Parathyroid adenoma (tissue), 2 donors: ENCODE results near the gene ZNF286A.
"Not testable (repeated sequence)": the region's sequence is repeated elsewhere in the genome, so short reads cannot be mapped to it uniquely, and the experiment has no call there.

Experiments
- H2AFZ ChIP-seq: fragments of 300-600 bp; sonication (generic); one replicate; pipeline ENCODE4 v1.7.0; 2017; ENCODE audit warnings: antibody characterized with exemption, mild to moderate bottlenecking
- H3K27ac ChIP-seq: fragments of 300-600 bp; sonication (generic); one replicate; pipeline ENCODE4 v1.7.0; 2017
- H3K27me3 ChIP-seq: fragments of 300-600 bp; sonication (generic); one replicate; pipeline ENCODE4 v1.7.0; 2017; ENCODE audit warnings: low read length; ENCODE audit not compliant: control insufficient read depth, insufficient read depth
- H3K36me3 ChIP-seq: fragments of 300-600 bp; sonication (generic); one replicate; pipeline ENCODE4 v1.7.0; 2017; ENCODE audit warnings: low read length; ENCODE audit not compliant: control insufficient read depth, insufficient read depth
- H3K4me1 ChIP-seq: fragments of 300-600 bp; sonication (generic); one replicate; pipeline ENCODE4 v1.7.0; 2017; ENCODE audit warnings: control low read depth
- H3K4me2 ChIP-seq: fragments of 300-600 bp; sonication (generic); one replicate; pipeline ENCODE4 v1.7.0; 2017; ENCODE audit warnings: low read length
- H3K4me3 ChIP-seq: fragments of 300-600 bp; sonication (generic); one replicate; pipeline ENCODE4 v1.7.0; 2017; ENCODE audit warnings: low read depth, low read length
- H3K79me2 ChIP-seq: fragments of 300-600 bp; sonication (generic); one replicate; pipeline ENCODE4 v1.7.0; 2017; ENCODE audit warnings: control low read depth
- H3K9ac ChIP-seq: fragments of 300-600 bp; sonication (generic); one replicate; pipeline ENCODE4 v1.7.0; 2017; ENCODE audit warnings: mild to moderate bottlenecking
- H3K9me3 ChIP-seq: fragments of 300-600 bp; sonication (generic); one replicate; pipeline ENCODE4 v1.7.0; 2017; ENCODE audit warnings: low read length; ENCODE audit not compliant: control insufficient read depth
- TF ChIP-seq, protein P1 (sequence below): fragments of 300-600 bp; sonication (generic); IDR thresholded peaks from one replicate; pipeline ENCODE4 v1.7.0; 2017; ENCODE audit warnings: antibody characterized with exemption, mild to moderate bottlenecking
- donor health status: primary hyperparathyroidism.

Gene ZNF286A

DNA sequence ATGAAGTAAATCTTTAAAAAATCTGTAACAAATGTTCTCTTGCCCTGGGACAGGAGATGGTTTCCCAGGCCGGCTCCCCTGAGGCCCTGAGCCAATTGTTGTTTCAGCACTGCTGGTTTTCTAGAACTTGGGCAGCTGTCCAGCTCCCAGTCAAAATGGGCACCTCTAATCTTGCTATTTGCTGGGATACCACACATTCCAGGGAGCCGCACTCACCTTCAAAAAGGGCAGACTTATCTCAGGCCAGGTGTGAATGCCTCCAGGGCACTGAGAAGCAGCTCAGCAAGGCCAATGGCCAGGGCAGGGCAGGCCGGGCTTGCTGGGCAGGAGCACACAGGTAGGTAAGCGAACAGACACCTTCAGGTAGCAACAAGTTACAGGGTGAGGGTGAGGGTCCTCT is 39.9 kb upstream of the ZNF286A start:
- H3K4me3 ChIP-seq: no peak overlapping the region
- H2AFZ ChIP-seq: peak overlapping the region; percentile 12
- no peaks in the 10 kb centered on the region for H3K36me3 ChIP-seq
- TF ChIP-seq, protein P1, sequence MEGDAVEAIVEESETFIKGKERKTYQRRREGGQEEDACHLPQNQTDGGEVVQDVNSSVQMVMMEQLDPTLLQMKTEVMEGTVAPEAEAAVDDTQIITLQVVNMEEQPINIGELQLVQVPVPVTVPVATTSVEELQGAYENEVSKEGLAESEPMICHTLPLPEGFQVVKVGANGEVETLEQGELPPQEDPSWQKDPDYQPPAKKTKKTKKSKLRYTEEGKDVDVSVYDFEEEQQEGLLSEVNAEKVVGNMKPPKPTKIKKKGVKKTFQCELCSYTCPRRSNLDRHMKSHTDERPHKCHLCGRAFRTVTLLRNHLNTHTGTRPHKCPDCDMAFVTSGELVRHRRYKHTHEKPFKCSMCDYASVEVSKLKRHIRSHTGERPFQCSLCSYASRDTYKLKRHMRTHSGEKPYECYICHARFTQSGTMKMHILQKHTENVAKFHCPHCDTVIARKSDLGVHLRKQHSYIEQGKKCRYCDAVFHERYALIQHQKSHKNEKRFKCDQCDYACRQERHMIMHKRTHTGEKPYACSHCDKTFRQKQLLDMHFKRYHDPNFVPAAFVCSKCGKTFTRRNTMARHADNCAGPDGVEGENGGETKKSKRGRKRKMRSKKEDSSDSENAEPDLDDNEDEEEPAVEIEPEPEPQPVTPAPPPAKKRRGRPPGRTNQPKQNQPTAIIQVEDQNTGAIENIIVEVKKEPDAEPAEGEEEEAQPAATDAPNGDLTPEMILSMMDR: no peak
- no peaks in the 10 kb centered on the region for H3K79me2 ChIP-seq
- peaks cover 7% of the 10 kb centered on the region for H3K4me1 ChIP-seq
- no peaks in the 10 kb centered on the region for H3K27me3 ChIP-seq
- peak overlapping the region; percentile 1 for H3K27ac ChIP-seq
- H3K4me2 ChIP-seq: no peak overlapping the region
- H3K9me3 ChIP-seq: no peaks in the 10 kb centered on the region
- no peak overlapping the region for H3K9ac ChIP-seq

DNA sequence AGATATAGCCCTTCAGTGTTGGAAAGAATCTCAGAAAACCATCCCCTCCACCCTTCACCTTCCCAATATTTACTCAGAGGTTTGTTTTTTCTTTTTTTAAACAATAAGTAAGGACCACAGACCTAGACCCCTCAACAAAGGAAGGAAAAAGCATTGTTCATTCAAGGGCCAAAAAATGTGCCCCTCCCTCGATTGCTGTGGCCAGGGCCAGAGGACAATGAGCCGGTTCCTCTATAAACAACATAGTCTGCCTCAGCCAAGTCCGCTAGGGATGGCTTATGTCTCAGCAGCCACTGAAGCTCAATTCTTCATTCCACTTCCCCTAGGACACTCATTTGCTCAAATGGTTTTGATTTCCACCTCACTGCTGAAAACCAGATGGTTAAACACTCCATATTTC is 39.5 kb upstream of the ZNF286A start:
- Histone ChIP-seq H3K4me2 (no peak overlapping the region), H3K36me3 (no peaks in the 10 kb centered on the region), H3K27ac (peak overlapping the region; percentile 1), H3K4me3 (no peak overlapping the region), H3K9me3 (no peaks in the 10 kb centered on the region), H3K9ac (no peak overlapping the region), H3K79me2 (no peaks in the 10 kb centered on the region), H2AFZ (no peak overlapping the region), H3K27me3 (no peaks in the 10 kb centered on the region), H3K4me1 (peaks cover 7% of the 10 kb centered on the region)
- TF ChIP-seq, protein P1: no peak

DNA sequence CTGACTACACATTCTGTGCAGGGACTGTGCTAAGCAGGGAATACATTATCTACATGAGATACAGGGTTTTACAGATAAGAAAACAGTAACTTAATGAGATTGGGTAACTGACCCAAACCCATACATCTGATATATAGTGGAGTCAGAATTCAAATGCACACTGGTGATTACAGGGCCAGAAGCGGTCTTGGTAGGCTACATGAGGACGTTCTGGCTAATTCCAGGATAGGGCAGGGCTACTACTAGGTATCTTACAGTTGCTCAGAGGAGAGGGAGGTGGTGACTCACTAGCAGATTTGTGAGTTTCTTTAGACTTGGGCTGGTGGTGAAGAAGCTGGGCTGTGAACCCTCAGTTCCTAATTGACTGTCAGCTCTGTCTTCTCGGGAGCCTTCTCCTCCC is 36.9 kb upstream of the ZNF286A start:
- Histone ChIP-seq H3K36me3 (no peaks in the 10 kb centered on the region), H3K4me1 (peaks cover 7% of the 10 kb centered on the region), H3K79me2 (no peaks in the 10 kb centered on the region), H2AFZ (no peak overlapping the region), H3K4me3 (no peak overlapping the region), H3K9me3 (no peaks in the 10 kb centered on the region), H3K9ac (no peak overlapping the region), H3K27ac (no peak overlapping the region), H3K27me3 (no peaks in the 10 kb centered on the region), H3K4me2 (no peak overlapping the region)
- TF ChIP-seq, protein P1: no peak

DNA sequence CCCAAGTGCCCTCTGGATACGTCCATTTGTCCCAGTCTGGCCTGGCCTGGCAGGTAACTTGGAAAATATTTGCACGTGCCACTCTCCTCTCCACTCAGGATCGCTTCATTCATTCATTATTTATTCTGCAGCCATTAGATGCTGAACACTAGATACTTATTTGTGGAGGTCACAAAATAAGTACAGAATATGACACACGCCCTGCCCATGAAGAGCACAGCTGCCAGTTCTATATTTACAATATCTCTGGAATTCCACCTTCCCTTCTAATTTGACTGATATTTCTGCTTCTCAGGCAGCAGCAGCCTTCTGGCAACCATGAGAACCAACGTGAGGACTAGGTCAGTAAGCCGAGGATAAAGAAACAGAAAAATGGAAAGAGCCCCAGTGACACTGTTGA is 36.4 kb upstream of the ZNF286A start:
- no peak overlapping the region for H3K4me2 ChIP-seq
- H3K27me3 ChIP-seq: no peaks in the 10 kb centered on the region
- H2AFZ ChIP-seq: no peak overlapping the region
- peaks cover 7% of the 10 kb centered on the region for H3K4me1 ChIP-seq
- H3K27ac ChIP-seq: no peak overlapping the region
- H3K36me3 ChIP-seq: no peaks in the 10 kb centered on the region
- H3K9ac ChIP-seq: no peak overlapping the region
- H3K4me3 ChIP-seq: no peak overlapping the region
- H3K79me2 ChIP-seq: no peaks in the 10 kb centered on the region
- TF ChIP-seq, protein P1: no peak
- no peaks in the 10 kb centered on the region for H3K9me3 ChIP-seq

DNA sequence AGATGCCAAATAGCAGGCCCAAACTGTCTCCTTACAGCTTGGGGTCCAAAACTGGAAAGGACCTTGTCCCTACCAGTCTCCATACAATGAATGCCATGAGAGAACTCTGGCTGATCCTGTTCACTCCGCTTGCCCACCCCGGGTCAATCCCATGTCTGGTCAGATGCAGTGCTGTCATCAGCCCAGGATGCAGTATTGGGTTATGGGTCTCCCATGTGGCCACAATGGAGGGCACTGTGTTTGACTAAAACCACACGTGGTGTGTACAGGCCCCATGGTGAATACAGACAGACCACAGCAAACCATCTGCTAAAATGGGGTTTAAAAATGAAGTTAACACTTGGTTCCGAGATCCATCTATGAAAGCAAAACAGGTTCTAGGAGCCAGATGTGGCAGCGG is 35.9 kb upstream of the ZNF286A start:
- no peaks in the 10 kb centered on the region for H3K27me3 ChIP-seq
- H3K4me2 ChIP-seq: no peak overlapping the region
- TF ChIP-seq, protein P1: no peak
- no peaks in the 10 kb centered on the region for H3K36me3 ChIP-seq
- no peaks in the 10 kb centered on the region for H3K79me2 ChIP-seq
- no peak overlapping the region for H2AFZ ChIP-seq
- peaks cover 7% of the 10 kb centered on the region for H3K4me1 ChIP-seq
- H3K27ac ChIP-seq: no peak overlapping the region
- H3K4me3 ChIP-seq: no peak overlapping the region
- H3K9ac ChIP-seq: no peak overlapping the region
- H3K9me3 ChIP-seq: no peaks in the 10 kb centered on the region

DNA sequence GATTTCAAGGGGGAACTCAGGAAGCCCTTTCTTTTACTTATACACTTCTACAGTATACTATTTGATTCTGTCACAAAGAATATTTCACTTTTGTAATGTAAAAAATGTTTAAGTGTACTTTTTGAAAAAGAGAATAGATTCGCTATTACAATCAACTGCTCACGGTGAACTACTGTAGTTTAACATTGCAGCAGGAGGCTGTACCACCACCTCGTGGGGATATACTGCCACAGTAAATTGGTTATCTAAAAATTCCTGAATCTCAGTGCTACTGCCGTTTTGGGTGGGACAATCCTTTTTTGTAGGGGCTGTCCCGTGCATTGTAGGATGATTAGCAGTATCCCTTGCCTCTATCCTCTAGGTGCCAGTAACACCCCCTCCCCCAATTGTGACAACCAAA is 30.0 kb upstream of the ZNF286A start:
- H3K27me3 ChIP-seq, H2AFZ ChIP-seq, H3K9ac ChIP-seq, H3K4me3 ChIP-seq, H3K4me2 ChIP-seq, H3K36me3 ChIP-seq, H3K9me3 ChIP-seq, H3K79me2 ChIP-seq, H3K27ac ChIP-seq, H3K4me1 ChIP-seq: not testable (repeated sequence)

DNA sequence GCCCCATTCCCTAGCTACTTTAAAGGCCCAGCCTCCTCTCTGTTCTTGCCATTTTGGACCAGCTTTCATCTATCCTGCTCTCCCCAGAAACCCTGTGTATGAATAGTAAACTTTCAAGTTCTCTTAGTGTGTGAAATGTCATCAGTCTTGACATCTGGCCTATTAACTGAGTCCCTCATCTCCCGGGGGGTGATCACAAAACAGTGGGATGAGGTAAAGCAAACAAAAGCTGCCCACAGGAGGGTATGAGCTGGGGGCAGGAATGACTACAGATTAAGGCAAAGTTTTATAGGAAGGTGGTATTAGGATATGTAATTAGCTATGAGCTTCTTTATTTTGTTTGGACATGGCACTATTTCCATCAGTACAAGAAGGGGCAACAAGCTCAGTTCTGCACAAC is 24.9 kb upstream of the ZNF286A start:
- not testable (repeated sequence) for H3K4me2 ChIP-seq, H2AFZ ChIP-seq, H3K4me3 ChIP-seq, H3K36me3 ChIP-seq, H3K27ac ChIP-seq, H3K4me1 ChIP-seq, H3K9ac ChIP-seq, H3K9me3 ChIP-seq, H3K27me3 ChIP-seq, H3K79me2 ChIP-seq
